Muscle of back (tissue), 10 donors: Measurements from ENCODE around the gene PRX. TPM values are rescaled to one million over a fixed set of nuclear protein-coding genes. Genes with fewer than 3 reads are reported as not detected.

Source experiments
- polyA plus RNA-seq, 10 donors: library from polyadenylated mRNA; unstranded; fragments of 120-200 nt; gene quantifications; one replicate each; pipeline ENCODE4 v1.2.1, GENCODE V29; 2013; ENCODE audit not compliant: insufficient read length in 10 of 10

PRX gene
- polyA plus RNA-seq, 10 donors, result 6.0 to 9.0 (median 7.5) TPM

Other genes starting within 250 kb of the PRX start
- 10 to 100 TPM in 3 of 10 donors, 1 to 10 TPM in 7; 6.0 to 12.5 (median 9.3) TPM for gene MAP3K10, start 222.0 kb downstream of the PRX start, polyA plus RNA-seq
- under 1 TPM in 5 of 10 donors, not detected in 5; 0.05 to 0.27 (median 0.14) TPM for gene TTC9B, start 195.0 kb downstream of the PRX start, polyA plus RNA-seq
- under 1 TPM in 9 of 10 donors, not detected in 1; 0.19 to 0.47 (median 0.34) TPM for gene CCNP, start 186.7 kb downstream of the PRX start, polyA plus RNA-seq
- 100 to 1,000 TPM; 136 to 204 (median 166) TPM for gene AKT2, start 128.0 kb downstream of the PRX start, polyA plus RNA-seq
- 10 to 100 TPM; 44.0 to 71.9 (median 60.8) TPM for gene C19orf47, start 65.0 kb downstream of the PRX start, polyA plus RNA-seq
- gene PLD3, start 64.7 kb downstream of the PRX start, polyA plus RNA-seq, result 100 to 1,000 TPM; 169 to 268 (median 209) TPM
- gene HIPK4, start 23.2 kb downstream of the PRX start, polyA plus RNA-seq, result 1 to 10 TPM in 9 of 10 donors, under 1 TPM in 1; 0.68 to 1.7 (median 1.4) TPM
- 1 to 10 TPM; 4.2 to 7.7 (median 6.2) TPM for gene SERTAD1, start 12.6 kb upstream of the PRX start, polyA plus RNA-seq
- 10 to 100 TPM; 37.2 to 55.1 (median 50.9) TPM for gene SERTAD3, start 31.0 kb upstream of the PRX start, polyA plus RNA-seq
- gene BLVRB, start 52.4 kb upstream of the PRX start, polyA plus RNA-seq, result 10 to 100 TPM; 26.1 to 55.4 (median 32.3) TPM
- gene SPTBN4, start 53.6 kb upstream of the PRX start, polyA plus RNA-seq, result under 1 TPM; 0.25 to 0.81 (median 0.49) TPM
- 10 to 100 TPM; 14.7 to 31.7 (median 19.0) TPM for gene SHKBP1, start 163.5 kb upstream of the PRX start, polyA plus RNA-seq
- 100 to 1,000 TPM; 157 to 405 (median 220) TPM for gene LTBP4, start 188.0 kb upstream of the PRX start, polyA plus RNA-seq